ENCODE results near the gene CAMK4.

GRCh38 chr5:111234125-111234524 lies 9.9 kb downstream of the CAMK4 start:
- TF ChIP-seq, protein P1, sequence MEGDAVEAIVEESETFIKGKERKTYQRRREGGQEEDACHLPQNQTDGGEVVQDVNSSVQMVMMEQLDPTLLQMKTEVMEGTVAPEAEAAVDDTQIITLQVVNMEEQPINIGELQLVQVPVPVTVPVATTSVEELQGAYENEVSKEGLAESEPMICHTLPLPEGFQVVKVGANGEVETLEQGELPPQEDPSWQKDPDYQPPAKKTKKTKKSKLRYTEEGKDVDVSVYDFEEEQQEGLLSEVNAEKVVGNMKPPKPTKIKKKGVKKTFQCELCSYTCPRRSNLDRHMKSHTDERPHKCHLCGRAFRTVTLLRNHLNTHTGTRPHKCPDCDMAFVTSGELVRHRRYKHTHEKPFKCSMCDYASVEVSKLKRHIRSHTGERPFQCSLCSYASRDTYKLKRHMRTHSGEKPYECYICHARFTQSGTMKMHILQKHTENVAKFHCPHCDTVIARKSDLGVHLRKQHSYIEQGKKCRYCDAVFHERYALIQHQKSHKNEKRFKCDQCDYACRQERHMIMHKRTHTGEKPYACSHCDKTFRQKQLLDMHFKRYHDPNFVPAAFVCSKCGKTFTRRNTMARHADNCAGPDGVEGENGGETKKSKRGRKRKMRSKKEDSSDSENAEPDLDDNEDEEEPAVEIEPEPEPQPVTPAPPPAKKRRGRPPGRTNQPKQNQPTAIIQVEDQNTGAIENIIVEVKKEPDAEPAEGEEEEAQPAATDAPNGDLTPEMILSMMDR (IDR thresholded peaks at IDR 0.05): no peak
- no peak for TF ChIP-seq POLR2A (IDR thresholded peaks at IDR 0.05; ENCODE audit: low read depth)
- no peak for TF ChIP-seq POLR2AphosphoS5 (IDR thresholded peaks at IDR 0.05)
